ENCODE data around the gene BICRAL.
"Not testable (repeated sequence)": the region's sequence is repeated elsewhere in the genome, so short reads cannot be mapped to it uniquely, and the experiment has no call there.

The BICRAL gene

GRCh38 chr6:42790549-42791181 is 8.8 kb downstream of the BICRAL start:
- no peak for DNase-seq (ENCODE audit: low spot score)

DNA sequence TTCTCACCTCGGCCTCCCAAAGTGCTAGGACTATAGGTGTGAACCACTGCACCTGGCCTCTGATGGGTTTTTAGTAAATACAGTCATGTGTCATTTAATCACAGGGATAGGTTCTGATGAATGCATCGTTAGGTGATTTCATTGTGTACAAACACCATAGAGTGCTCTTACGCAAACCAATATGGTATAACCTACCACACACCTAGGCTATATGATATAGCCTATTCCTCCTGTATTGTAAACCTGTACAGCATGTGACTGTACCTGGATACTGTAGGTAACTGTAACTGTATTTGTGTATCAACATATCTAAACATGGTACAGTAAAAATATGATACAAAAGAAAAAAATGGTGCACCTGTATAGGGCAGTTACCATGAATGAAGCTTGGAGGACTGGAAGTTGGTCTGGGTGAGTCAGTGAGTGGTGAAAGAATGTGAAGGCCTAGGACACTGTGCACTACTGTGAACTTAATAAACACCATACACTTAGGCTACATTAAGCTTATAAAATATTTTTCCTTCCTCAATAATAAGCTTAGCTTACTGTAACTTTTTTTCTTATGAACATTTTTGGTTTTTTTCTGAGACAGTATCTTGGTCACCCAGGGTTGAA is 10.0 kb downstream of the BICRAL start:
- no peak for DNase-seq (ENCODE audit: low spot score)

DNA sequence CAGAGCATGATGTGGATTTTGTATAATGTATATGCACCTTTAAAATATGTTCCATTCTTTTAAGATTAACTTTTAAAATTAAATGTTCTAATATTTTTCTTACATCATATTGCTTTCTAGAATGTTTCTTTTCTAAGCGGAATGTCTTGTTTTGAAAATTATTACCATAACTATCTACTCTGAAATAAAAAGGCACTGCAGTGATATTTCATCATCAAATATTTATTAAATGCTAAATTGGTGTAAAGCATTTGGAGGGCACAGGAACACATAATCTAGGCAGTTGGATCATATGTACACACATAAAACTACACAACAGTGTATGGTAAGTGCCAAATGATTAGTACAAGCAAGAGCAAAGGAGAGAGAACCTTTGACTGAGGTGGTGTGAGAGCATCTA is 13.8 kb downstream of the BICRAL start:
- no peak for DNase-seq (ENCODE audit: low spot score)

DNA sequence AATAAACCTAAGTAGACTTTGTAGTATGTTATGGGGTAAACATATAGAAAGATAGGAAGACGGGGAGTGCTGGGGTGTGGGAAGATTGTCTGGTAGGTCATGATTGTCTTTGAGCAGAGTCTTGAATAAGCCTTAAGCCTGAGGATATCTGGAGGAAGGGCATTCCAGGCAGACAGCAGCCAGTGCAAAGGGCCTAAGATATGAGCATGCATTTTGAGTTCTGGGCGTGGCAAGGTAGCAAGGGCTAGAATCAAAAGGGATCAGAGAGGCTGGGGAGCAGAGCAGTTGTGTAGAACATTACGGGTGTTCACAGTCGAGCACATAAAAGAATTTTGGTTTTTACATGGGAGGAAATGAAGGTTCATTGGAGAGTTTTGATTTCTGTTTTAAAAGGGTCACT is 14.3 kb downstream of the BICRAL start:
- no peak for DNase-seq (ENCODE audit: low spot score)

DNA sequence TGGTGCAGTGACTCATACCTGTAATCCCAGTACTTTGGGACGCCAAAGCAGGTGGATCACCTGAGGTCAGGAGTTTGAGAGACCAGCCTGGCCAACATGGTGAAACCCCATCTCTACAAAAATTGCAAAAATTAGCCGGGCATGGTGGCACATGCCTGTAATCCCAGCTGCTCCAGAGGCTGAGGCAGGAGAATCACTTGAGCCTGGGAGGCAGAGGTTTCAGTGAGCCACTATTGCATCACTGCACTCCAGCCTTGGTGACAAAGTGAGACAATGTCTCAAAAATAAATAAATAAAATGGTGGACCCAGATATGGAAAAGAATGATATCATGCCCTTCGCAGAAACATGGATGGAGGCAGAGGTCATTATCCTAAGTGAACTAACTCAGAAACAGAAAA is 15.8 kb downstream of the BICRAL start:
- DNase-seq (ENCODE audit: low spot score), result not testable (repeated sequence)

DNA sequence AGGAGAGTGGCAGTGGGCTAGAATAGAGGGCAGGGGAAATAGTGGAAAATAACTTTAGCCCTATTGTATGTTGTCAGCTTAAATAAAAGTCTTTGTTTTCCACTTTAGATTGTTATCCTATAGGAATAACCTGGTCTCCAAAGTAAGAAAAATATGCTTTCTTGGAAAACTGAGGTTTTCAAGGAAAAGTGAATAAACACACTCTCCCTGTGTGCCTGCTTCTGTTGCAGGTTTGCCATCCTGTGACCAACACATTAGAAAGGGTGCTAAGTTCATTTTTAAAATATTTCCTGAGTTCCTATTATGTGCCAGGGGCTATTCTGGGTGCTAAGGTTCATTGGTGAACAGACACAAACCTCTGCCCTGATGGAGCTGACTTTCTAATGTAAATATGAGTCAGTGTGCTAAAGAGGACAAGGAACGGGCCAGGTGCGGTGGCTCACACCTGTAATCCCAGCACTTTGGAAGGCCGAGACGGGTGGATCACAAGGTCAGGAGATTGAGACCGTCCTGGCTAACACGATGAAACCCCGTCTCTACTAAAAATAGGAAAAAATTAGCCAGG is 23.5 kb downstream of the BICRAL start:
- DNase-seq (ENCODE audit: low spot score), result no peak

DNA sequence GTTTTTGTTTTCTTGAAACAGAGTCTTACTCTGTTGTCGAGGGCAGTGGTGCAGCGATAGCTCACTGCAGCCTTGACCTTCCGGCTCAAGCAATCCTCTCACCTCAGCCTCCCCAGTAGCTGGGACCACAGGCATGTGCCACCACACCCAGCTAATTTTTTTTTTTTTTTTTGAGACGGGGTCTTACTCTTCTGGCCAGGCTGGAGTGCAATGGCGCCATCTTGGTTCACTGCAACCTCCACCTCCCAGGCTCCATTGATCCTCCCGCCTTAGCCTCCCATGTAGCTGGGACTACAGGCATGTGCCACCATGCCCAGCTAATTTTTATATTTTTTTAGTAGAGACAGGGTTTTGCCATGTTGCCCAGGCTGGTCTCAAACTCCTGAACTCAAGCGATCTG is 24.5 kb downstream of the BICRAL start:
- DNase-seq (ENCODE audit: low spot score), result not testable (repeated sequence)

- no peak for DNase-seq (ENCODE audit: low spot score)
Measured at GRCh38 chr6:42808492-42809483, 26.9 kb downstream of the BICRAL start.

- DNase-seq (ENCODE audit: low spot score), result no peak
Measured at GRCh38 chr6:42813074-42813645, 31.3 kb downstream of the BICRAL start.

GRCh38 chr6:42813906-42814444 is 32.1 kb downstream of the BICRAL start:
- no peak for DNase-seq (ENCODE audit: low spot score)

- not testable (repeated sequence) for DNase-seq (ENCODE audit: low spot score)
Measured at GRCh38 chr6:42815726-42816125, 33.9 kb downstream of the BICRAL start.

DNA sequence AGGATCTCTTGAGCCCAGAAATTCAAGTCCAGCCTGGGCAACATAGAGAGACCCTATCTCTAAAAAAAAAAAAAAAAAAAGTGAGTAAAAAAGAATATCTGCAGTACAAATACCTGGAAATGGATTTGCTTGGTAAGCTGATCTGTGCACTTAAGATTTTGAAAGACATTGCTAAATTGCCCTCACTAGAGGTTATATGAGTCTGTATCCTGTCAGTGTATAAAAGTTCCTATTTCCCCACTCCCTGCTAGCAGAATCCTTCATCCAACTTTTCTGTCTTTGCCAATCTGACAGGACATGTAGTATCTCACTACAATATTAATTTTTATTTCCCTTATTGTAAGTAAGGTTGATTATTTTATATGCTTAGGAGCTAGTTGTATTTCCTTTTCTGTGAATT is 36.1 kb downstream of the BICRAL start:
- DNase-seq (ENCODE audit: low spot score), result no peak

DNA sequence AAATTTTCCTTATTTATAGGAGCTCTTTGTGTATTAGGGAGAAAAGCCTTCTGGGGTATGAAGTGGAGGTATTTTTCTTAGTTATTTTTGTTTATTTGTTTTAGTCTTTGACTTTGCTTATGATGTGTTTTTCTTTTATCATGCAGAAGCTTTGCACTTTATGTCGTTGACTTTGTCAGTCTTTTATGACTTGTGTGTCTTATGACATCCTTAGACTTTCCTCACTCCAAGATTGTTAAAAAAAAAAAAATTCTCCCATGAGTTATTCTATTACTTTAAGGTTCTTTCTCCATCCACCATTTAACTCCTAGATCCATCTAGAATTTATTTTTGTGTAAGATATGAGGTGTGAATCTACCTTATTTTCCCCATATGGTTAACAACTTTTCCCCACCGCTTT is 36.6 kb downstream of the BICRAL start:
- no peak for DNase-seq (ENCODE audit: low spot score)

- DNase-seq (ENCODE audit: low spot score), result no peak
Measured at GRCh38 chr6:42818878-42819277, 37.0 kb downstream of the BICRAL start.

DNA sequence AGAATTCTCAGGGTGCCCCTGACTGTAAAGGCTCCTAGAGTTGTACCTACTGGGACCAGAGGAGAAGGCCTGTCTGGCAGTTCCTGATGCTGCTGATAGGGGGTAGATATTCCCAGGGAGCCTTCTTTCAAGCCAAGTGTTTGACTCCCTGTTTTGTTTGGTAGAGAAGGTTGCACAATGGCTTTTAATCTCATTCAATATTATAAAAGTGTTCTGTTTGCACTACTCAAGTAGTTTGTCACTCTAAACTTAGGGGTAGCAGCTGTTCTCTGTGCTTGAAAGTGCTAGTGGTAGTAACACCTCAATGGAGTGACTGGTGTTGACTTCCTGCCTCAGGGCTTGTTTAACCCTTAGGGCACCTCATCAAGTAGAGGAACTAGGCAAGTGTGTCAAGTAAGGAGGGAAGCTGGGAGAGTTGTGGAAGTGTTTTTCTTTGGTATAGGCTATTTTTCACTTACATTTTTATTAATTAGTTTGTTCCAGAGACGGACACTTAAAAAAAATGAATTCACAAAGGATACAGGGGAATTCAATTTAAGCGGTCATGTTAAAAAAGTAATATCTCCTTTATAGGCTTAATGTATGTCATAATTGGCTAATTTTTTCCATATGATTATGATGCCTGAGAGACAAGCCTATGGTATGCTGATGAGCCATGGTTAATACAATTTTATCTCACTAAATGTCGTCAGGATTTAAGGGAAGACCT is 38.1 kb downstream of the BICRAL start:
- peak; percentile 16 for DNase-seq (ENCODE audit: low spot score)

DNA sequence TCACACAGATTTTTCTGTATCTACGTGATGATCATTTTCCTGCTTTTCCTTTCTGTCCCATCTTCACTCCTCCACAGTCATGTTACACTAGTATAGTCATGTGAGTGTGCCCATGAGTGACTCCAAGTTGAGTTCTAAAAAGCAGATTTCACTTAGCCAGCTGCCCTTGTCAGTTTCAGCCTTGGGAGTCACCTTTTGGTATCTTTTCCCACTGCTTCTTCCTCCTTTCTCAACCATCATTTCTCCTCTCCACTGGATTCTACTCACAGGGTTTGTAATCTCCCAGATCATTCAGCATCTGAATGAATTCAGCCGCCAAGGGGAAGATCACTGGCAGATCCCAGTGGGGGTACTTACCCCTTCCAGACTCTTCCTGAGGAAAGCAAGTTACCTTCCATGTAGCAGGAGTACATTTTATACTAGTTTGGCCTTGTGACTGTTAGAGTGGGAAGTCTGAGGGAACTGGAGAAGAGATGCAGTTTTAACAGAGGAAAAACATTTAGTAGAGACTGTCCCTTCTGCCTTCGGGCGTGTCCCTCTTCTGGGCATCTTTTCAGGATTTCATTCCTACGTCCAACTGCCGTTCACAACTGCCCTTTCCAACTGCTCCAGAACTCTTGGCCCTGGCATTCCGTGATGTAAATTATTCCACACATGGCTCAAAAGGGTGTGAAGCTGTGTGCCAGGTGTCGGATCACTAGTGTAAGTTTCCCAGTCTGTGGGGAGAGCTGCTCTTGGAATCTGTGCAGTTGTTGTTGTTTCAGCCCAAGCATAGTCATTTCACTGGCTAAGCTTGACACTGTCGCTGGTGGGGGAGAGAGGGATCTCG is 38.9 kb downstream of the BICRAL start:
- DNase-seq (ENCODE audit: low spot score), result no peak

DNA sequence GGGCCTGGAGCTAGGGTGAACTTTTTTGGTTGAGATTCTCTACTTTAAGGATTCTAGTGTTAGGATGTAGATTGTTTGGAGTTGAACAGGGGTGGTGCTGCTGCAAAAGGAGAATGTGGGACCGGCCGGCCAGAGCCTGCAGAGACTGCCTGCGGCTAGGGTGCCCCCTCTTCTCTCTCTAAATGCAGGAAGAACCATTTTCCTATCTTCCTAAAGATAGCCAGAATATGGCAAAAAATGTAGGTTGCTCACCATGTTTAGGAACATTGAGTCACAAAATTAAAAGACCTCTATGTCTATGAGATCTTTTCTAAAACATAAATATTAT is 39.5 kb downstream of the BICRAL start:
- no peak for DNase-seq (ENCODE audit: low spot score)

- DNase-seq (ENCODE audit: low spot score), result no peak
Measured at GRCh38 chr6:42821846-42822245, 40.0 kb downstream of the BICRAL start.

GRCh38 chr6:42829561-42830092 is 47.8 kb downstream of the BICRAL start:
- DNase-seq (ENCODE audit: low spot score), result no peak

- no peak for DNase-seq (ENCODE audit: low spot score)
Measured at GRCh38 chr6:42831237-42831636, 49.4 kb downstream of the BICRAL start.

Data from RKO (cell line).